Activated CD8-positive, alpha-beta T cell treated with anti-CD3 and anti-CD28 coated beads for 36 hours (primary cell): Measurements from ENCODE around the gene PDE6H. TPM values are rescaled to one million over a fixed set of nuclear protein-coding genes. Genes with fewer than 3 reads are reported as not detected.

Experiments used
- ATAC-seq: fragments of 200-7000 bp; cut with Tn5 transposase; one replicate; pipeline ENCODE4 v1.10.0; 2021; ENCODE audit warnings: mild to moderate bottlenecking, moderate library complexity
- CTCF ChIA-PET: fragments of 350-600 bp; sonication (Branson Sonifier 250); formaldehyde crosslinking; loops from one replicate; lab custom pipeline; 2021; ENCODE audit warnings: antibody characterized with exemption; lab: Charles Lee
- POLR2A ChIA-PET: fragments of 350-600 bp; sonication (Branson Sonifier 250); formaldehyde crosslinking; loops from one replicate; lab custom pipeline; 2021; ENCODE audit warnings: antibody characterized with exemption; lab: Charles Lee
- DNase-seq: peaks from one replicate; pipeline ENCODE4 v3.0.0-alpha.2; 2020
- H3K27ac Mint-ChIP-seq: one replicate; pipeline ENCODE4 v1.8.0; 2021; ENCODE audit warnings: mild to moderate bottlenecking, mixed read lengths
- H3K27me3 Mint-ChIP-seq: one replicate; pipeline ENCODE4 v1.8.0; 2021; ENCODE audit warnings: mixed read lengths
- H3K36me3 Mint-ChIP-seq: one replicate; pipeline ENCODE4 v1.8.0; 2021; ENCODE audit warnings: low read depth, mixed read lengths
- H3K4me1 Mint-ChIP-seq: one replicate; pipeline ENCODE4 v1.8.0; 2021; ENCODE audit warnings: low read depth, mixed read lengths
- H3K4me3 Mint-ChIP-seq: one replicate; pipeline ENCODE4 v1.8.0; 2021; ENCODE audit warnings: mild to moderate bottlenecking, moderate library complexity, mixed read lengths
- H3K9me3 Mint-ChIP-seq: one replicate; pipeline ENCODE4 v1.8.0; 2021; ENCODE audit warnings: mixed read lengths
- CTCF ChIP-seq: fragments of 200-600 bp; IDR thresholded peaks from one replicate; pipeline ENCODE4 v1.8.0; 2022; ENCODE audit warnings: antibody characterized with exemption, mild to moderate bottlenecking
- intact Hi-C: fragments of 100-400 bp; cut with micrococcal nuclease; formaldehyde crosslinking; loops from one replicate; pipeline ENCODE4 v1.10.0; 2022
- total RNA-seq, 2 experiments: library from RNA; stranded (reverse); gene quantifications; one replicate each; pipeline ENCODE4 v1.2.3, GENCODE V29; 2021

PDE6H gene
- total RNA-seq, 2 experiments from 2014 or later: not detected

- peaks cover 40% of the 10 kb centered on the region for H3K4me1 Mint-ChIP-seq
- no peaks in the 10 kb centered on the region for H3K27me3 Mint-ChIP-seq
- ChIA-PET POLR2A (interaction anchor here (1.4 to 7.2 kb wide), 8 partner anchors 10 to 189 kb away, joined by 3 to 41 read pairs (median 7); partner anchors contain the start of gene ERP27), CTCF (interaction anchor here (1.2 to 1.5 kb wide), 3 partner anchors 11 to 21 kb away, joined by 3 to 4 read pairs (median 4); partner anchors contain the start of gene ERP27)
- peak overlapping the region; percentile 97 for H3K27ac Mint-ChIP-seq
- H3K9me3 Mint-ChIP-seq: no peaks in the 10 kb centered on the region
- DNase-seq: peak; percentile 64
- H3K36me3 Mint-ChIP-seq: peaks cover 61% of the 10 kb centered on the region
- no peak for TF ChIP-seq CTCF
- H3K4me3 Mint-ChIP-seq: peak overlapping the region; percentile 94
- intact Hi-C loops: loop anchor here (10.0 kb wide), 1 partner anchor 564 kb away; no protein-coding TSS in a partner anchor
- ATAC-seq: no peak
Observed at GRCh38 chr12:14959126-14959440, 13.8 kb upstream of the PDE6H start.

GRCh38 chr12:14959463-14959862 is 13.4 kb upstream of the PDE6H start:
- POLR2A ChIA-PET: interaction anchor here (1.4 to 7.2 kb wide), 8 partner anchors 11 to 189 kb away, joined by 3 to 41 read pairs (median 7); partner anchors contain the start of gene ERP27
- CTCF ChIA-PET: interaction anchor here (1.2 to 1.5 kb wide), 3 partner anchors 12 to 21 kb away, joined by 3 to 4 read pairs (median 4); partner anchors contain the start of gene ERP27
- H3K36me3 Mint-ChIP-seq: peaks cover 58% of the 10 kb centered on the region
- peak overlapping the region; percentile 94 for H3K4me3 Mint-ChIP-seq
- H3K27ac Mint-ChIP-seq: peak overlapping the region; percentile 97
- H3K9me3 Mint-ChIP-seq: no peaks in the 10 kb centered on the region
- no peak for DNase-seq
- no peak for ATAC-seq
- no peaks in the 10 kb centered on the region for H3K27me3 Mint-ChIP-seq
- H3K4me1 Mint-ChIP-seq: peaks cover 39% of the 10 kb centered on the region
- no peak for TF ChIP-seq CTCF
- intact Hi-C loops: loop anchor here (10.0 kb wide), 1 partner anchor 565 kb away; no protein-coding TSS in a partner anchor

DNA sequence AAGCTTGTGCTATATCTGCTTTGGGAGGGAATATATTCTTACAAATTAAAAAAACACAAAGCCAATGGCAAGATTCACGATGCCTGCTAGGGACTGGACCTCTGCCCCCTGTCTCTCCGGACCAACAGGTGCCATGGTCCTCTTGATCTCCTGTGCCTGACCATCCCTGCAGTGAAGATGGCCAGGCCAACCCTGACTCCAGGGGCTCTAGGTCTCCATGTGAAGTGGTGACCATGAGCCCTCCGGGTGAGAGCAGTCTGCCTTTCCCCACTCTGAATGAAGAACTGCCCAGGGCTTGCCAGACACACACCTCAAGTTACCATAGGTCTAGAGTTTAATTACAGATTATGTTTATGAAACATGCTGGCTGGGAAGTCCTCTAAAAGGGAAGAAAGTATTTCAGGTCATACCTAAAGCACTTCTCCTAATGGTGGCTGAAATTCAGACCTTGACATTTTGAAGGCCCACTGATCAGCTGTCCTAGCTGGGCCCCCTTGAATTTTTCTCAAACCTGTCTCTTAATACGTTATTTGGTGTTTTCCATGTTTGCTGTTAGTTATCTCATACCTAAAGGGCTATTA is 12.8 kb upstream of the PDE6H start:
- H3K27ac Mint-ChIP-seq: peak overlapping the region; percentile 97
- CTCF ChIA-PET: interaction anchor here (0.8 to 1.3 kb wide), 3 partner anchors 12 to 33 kb away, joined by 3 to 4 read pairs (median 3); partner anchors contain the start of gene ERP27
- ATAC-seq (no peak), DNase-seq (no peak)
- intact Hi-C loops: loop anchor here (2.0 to 10.0 kb wide), 4 partner anchors 13 to 565 kb away; a partner anchor contains a TSS
- H3K36me3 Mint-ChIP-seq: peaks cover 54% of the 10 kb centered on the region
- TF ChIP-seq CTCF: no peak
- H3K4me1 Mint-ChIP-seq: peaks cover 41% of the 10 kb centered on the region
- no peaks in the 10 kb centered on the region for H3K27me3 Mint-ChIP-seq
- peak overlapping the region; percentile 94 for H3K4me3 Mint-ChIP-seq
- POLR2A ChIA-PET: interaction anchor here (1.0 to 7.2 kb wide), 10 partner anchors 11 to 190 kb away, joined by 3 to 41 read pairs (median 4); partner anchors contain the start of gene ERP27
- H3K9me3 Mint-ChIP-seq: no peaks in the 10 kb centered on the region

- Mint-ChIP-seq H3K36me3 (peaks cover 50% of the 10 kb centered on the region), H3K27ac (peak overlapping the region; percentile 97), H3K4me3 (peak overlapping the region; percentile 94), H3K9me3 (no peaks in the 10 kb centered on the region), H3K4me1 (peaks cover 44% of the 10 kb centered on the region), H3K27me3 (no peaks in the 10 kb centered on the region)
- CTCF ChIA-PET: interaction anchor here (0.8 to 1.2 kb wide), 3 partner anchors 20 to 34 kb away, joined by 3 read pairs; no protein-coding TSS in a partner anchor
- ATAC-seq (peak; percentile 45), DNase-seq (peak; percentile 51)
- intact Hi-C loops: loop anchor here (2.0 to 5.0 kb wide), 3 partner anchors 14 to 186 kb away; a partner anchor contains a TSS
- TF ChIP-seq CTCF: no peak
- POLR2A ChIA-PET: interaction anchor here (0.8 to 7.2 kb wide), 14 partner anchors 10 to 191 kb away, joined by 3 to 41 read pairs (median 4); partner anchors contain the start of gene PDE6H
Observed at GRCh38 chr12:14960548-14961465, 12.0 kb upstream of the PDE6H start.
